H1 (cell line): ENCODE results near the gene AGER. TPM values are rescaled to one million over a fixed set of nuclear protein-coding genes. Genes with fewer than 3 reads are reported as not detected.

Experiments
- CTCF ChIA-PET: fragments of 300-600 bp; sonication (Branson Sonifier 250); formaldehyde crosslinking; loops from one replicate; lab custom pipeline; 2021; ENCODE audit not compliant: partially characterized antibody; lab: Charles Lee
- POLR2A ChIA-PET: fragments of 300-600 bp; sonication (Branson Sonifier 250); formaldehyde crosslinking; loops from one replicate; lab custom pipeline; 2021; ENCODE audit warnings: inconsistent platforms; ENCODE audit not compliant: partially characterized antibody; lab: Charles Lee
- DNase-seq, 2 experiments: peaks; one replicate each; pipeline versions ENCODE4 v3.0.0 to v3.0.0-alpha.2; 2010 to 2022; ENCODE audit warnings: low spot score in 2 of 2, low read depth in 1 of 2, mixed read lengths in 1 of 2
- FAIRE-seq: peaks from 2 replicates; lab custom pipeline; 2011; peaks lifted over from hg19 to GRCh38; lab: Jason Lieb, UNC
- H2AFZ ChIP-seq: 2 replicates; pipeline ENCODE4 v1.8.1; 2012; ENCODE audit warnings: low read length, inconsistent platforms
- H2AK5ac ChIP-seq: 2 replicates; pipeline ENCODE4 v1.6.1; 2013; ENCODE audit warnings: low read depth, low read length
- H2BK120ac ChIP-seq: replicated peaks from 2 replicates; pipeline ENCODE3; 2013; ENCODE audit warnings: low read depth, low read length, inconsistent platforms
- H2BK12ac ChIP-seq: 2 replicates; pipeline ENCODE4 v1.6.1; 2013; ENCODE audit warnings: low read depth, low read length
- H2BK15ac ChIP-seq: 2 replicates; pipeline ENCODE4 v1.6.1; 2013; ENCODE audit warnings: low read length
- H2BK20ac ChIP-seq: 2 replicates; pipeline ENCODE4 v1.6.1; 2013; ENCODE audit warnings: low read length
- H2BK5ac ChIP-seq: 2 replicates; pipeline ENCODE4 v1.6.1; 2013; ENCODE audit warnings: low read depth, low read length
- H3K14ac ChIP-seq: 2 replicates; pipeline ENCODE4 v1.6.1; 2013; ENCODE audit warnings: inconsistent platforms; ENCODE audit not compliant: insufficient read length
- H3K18ac ChIP-seq: 2 replicates; pipeline ENCODE4 v1.6.1; 2013; ENCODE audit warnings: low read length; ENCODE audit errors: extremely low read depth
- H3K23ac ChIP-seq: 2 replicates; pipeline ENCODE4 v1.6.1; 2013; ENCODE audit warnings: inconsistent platforms; ENCODE audit not compliant: insufficient read length
- H3K23me2 ChIP-seq: 2 replicates; pipeline ENCODE4 v1.6.1; 2013; ENCODE audit warnings: low read depth, low read length
- H3K27ac ChIP-seq: 2 replicates; pipeline ENCODE4 v1.6.1; 2011; ENCODE audit warnings: low read depth, low read length, inconsistent platforms
- H3K27me3 ChIP-seq, 4 experiments: replicated peaks in 1 of 4; 1 replicate in 1 of 4; 2 replicates in 3 of 4; pipeline versions ENCODE4 v1.6.1 to v1.8.1; 2011 to 2013; ENCODE audit warnings: low read length in 3 of 4, mild to moderate bottlenecking in 3 of 4, inconsistent platforms in 2 of 4, mixed read lengths in 2 of 4, moderate library complexity in 1 of 4; ENCODE audit not compliant: control insufficient read depth in 3 of 4, insufficient read depth in 3 of 4; ENCODE audit errors: extremely low read depth in 1 of 4
- H3K36me3 ChIP-seq, 4 experiments: 2 replicates each; pipeline versions ENCODE4 v1.6.1 to v1.8.1; 2011 to 2013; ENCODE audit warnings: mild to moderate bottlenecking in 4 of 4, low read length in 3 of 4, moderate library complexity in 2 of 4, control low read depth in 1 of 4, inconsistent platforms in 1 of 4; ENCODE audit not compliant: insufficient read depth in 4 of 4, control insufficient read depth in 2 of 4
- H3K4ac ChIP-seq: replicated peaks from 2 replicates; pipeline ENCODE3; 2013; ENCODE audit warnings: low read length, low read depth, mixed read lengths, inconsistent platforms; ENCODE audit not compliant: insufficient read length
- H3K4me1 ChIP-seq, 4 experiments: replicated peaks in 1 of 4; 1 replicate in 1 of 4; 2 replicates in 3 of 4; pipeline versions ENCODE4 v1.6.1 to v1.8.1; 2011 to 2013; ENCODE audit warnings: low read length in 3 of 4, inconsistent platforms in 2 of 4, mixed read lengths in 1 of 4; ENCODE audit not compliant: insufficient read depth in 4 of 4, control insufficient read depth in 3 of 4
- H3K4me2 ChIP-seq, 2 experiments: 2 replicates each; pipeline versions ENCODE4 v1.6.1 to v1.8.1; 2011 to 2013; ENCODE audit warnings: low read depth in 2 of 2, low read length in 2 of 2, control low read depth in 1 of 2, inconsistent platforms in 1 of 2, mild to moderate bottlenecking in 1 of 2; ENCODE audit not compliant: insufficient read depth in 1 of 2
- H3K4me3 ChIP-seq, 4 experiments: fragments of 200-600, 300-600 bp in 1 of 4; sonication (generic), shearing (Covaris generic), sonication (Bioruptor Twin) in 1 of 4; 2 replicates each; pipeline versions ENCODE4 v1.5.1 to v1.8.1; 2011 to 2016; ENCODE audit warnings: low read length in 4 of 4, low read depth in 3 of 4, control low read depth in 2 of 4, inconsistent platforms in 2 of 4, mild to moderate bottlenecking in 2 of 4, mixed read lengths in 1 of 4, moderate library complexity in 1 of 4; ENCODE audit not compliant: insufficient read depth in 2 of 4; ENCODE audit errors: extremely low read depth in 1 of 4
- H3K56ac ChIP-seq: replicated peaks from 2 replicates; pipeline ENCODE3; 2013; ENCODE audit warnings: low read depth, mild to moderate bottlenecking, mixed read lengths, low read length, inconsistent platforms; ENCODE audit not compliant: insufficient read length
- H3K79me1 ChIP-seq: 2 replicates; pipeline ENCODE4 v1.6.1; 2013; ENCODE audit warnings: low read depth, low read length, control low read depth
- H3K79me2 ChIP-seq, 2 experiments: 2 replicates each; pipeline versions ENCODE4 v1.6.1 to v1.8.1; 2012 to 2013; ENCODE audit warnings: low read length in 2 of 2, mild to moderate bottlenecking in 2 of 2, inconsistent platforms in 1 of 2; ENCODE audit not compliant: insufficient read depth in 2 of 2, control insufficient read depth in 1 of 2
- H3K9ac ChIP-seq, 4 experiments: replicated peaks in 1 of 4; 1 replicate in 1 of 4; 2 replicates in 3 of 4; pipeline versions ENCODE4 v1.6.1 to v1.8.1; 2011 to 2013; ENCODE audit warnings: low read depth in 3 of 4, low read length in 3 of 4, control low read depth in 2 of 4, mild to moderate bottlenecking in 2 of 4, moderate library complexity in 2 of 4, inconsistent platforms in 1 of 4; ENCODE audit errors: extremely low read depth in 1 of 4
- H3K9me3 ChIP-seq, 2 experiments: 2 replicates each; pipeline versions ENCODE4 v1.6.1 to v1.8.1; 2012 to 2013; ENCODE audit warnings: mild to moderate bottlenecking in 2 of 2, moderate library complexity in 2 of 2, control low read depth in 1 of 2, inconsistent platforms in 1 of 2, low read depth in 1 of 2, low read length in 1 of 2, mixed read lengths in 1 of 2; ENCODE audit not compliant: insufficient read depth in 2 of 2
- H4K20me1 ChIP-seq, 2 experiments: replicated peaks in 1 of 2; 2 replicates each; pipeline versions ENCODE3 to v1.8.1; 2011 to 2013; ENCODE audit warnings: inconsistent platforms in 2 of 2, low read length in 2 of 2, mild to moderate bottlenecking in 1 of 2; ENCODE audit not compliant: insufficient read depth in 2 of 2, control insufficient read depth in 1 of 2
- H4K5ac ChIP-seq: 2 replicates; pipeline ENCODE4 v1.6.1; 2013; ENCODE audit warnings: low read length, low read depth, mixed read lengths, inconsistent platforms; ENCODE audit not compliant: insufficient read length
- H4K8ac ChIP-seq: 2 replicates; pipeline ENCODE4 v1.8.0; 2013; ENCODE audit warnings: mild to moderate bottlenecking, moderate library complexity, low read length, inconsistent platforms; ENCODE audit not compliant: insufficient read depth; ENCODE audit errors: extremely low read depth
- H4K91ac ChIP-seq: replicated peaks from 2 replicates; pipeline ENCODE3; 2013; ENCODE audit warnings: low read length, mixed read lengths, inconsistent platforms; ENCODE audit not compliant: insufficient read length
- BRCA1 ChIP-seq: IDR thresholded peaks from 2 replicates; pipeline ENCODE4 v1.6.1; 2012; ENCODE audit warnings: low read depth, low read length, improper control_type of control experiment
- CTBP2 ChIP-seq: IDR thresholded peaks from 2 replicates; pipeline ENCODE4 v1.7.0; 2011; ENCODE audit warnings: borderline replicate concordance, mild to moderate bottlenecking, moderate library complexity, mixed read lengths, low read length; ENCODE audit not compliant: insufficient read depth, insufficient read length
- HDAC2 ChIP-seq, 2 experiments: fragments of 300-600 bp in 1 of 2; sonication (generic) in 1 of 2; IDR thresholded peaks; 2 replicates each; pipeline ENCODE4 v1.6.1; 2011 to 2012; ENCODE audit warnings: low read depth in 2 of 2, low read length in 2 of 2, mild to moderate bottlenecking in 2 of 2, moderate library complexity in 2 of 2, borderline replicate concordance in 1 of 2, inconsistent platforms in 1 of 2
- MAFK ChIP-seq: IDR thresholded peaks from 2 replicates; pipeline ENCODE4 v1.6.1; 2012; ENCODE audit warnings: low read depth, mild to moderate bottlenecking, improper control_type of control experiment, low read length
- SP4 ChIP-seq: IDR thresholded peaks from 2 replicates; pipeline ENCODE4 v1.6.1; 2012; ENCODE audit warnings: low read length, inconsistent platforms
- TAF7 ChIP-seq: optimal IDR thresholded peaks from 2 replicates; pipeline ENCODE3; 2011; ENCODE audit warnings: low read depth, mild to moderate bottlenecking, inconsistent platforms, low read length, moderate library complexity, borderline replicate concordance
- WGBS, 2 experiments: shearing (Covaris generic) in 1 of 2; methylation state at CpG; one replicate each; pipeline versions ENCODE4 v1.1.6 to v1.1.7; 2013 to 2015; ENCODE audit warnings: low lambda C conversion rate in 2 of 2, mixed read lengths in 2 of 2, inconsistent platforms in 1 of 2, low coverage in 1 of 2, missing lambda C conversion rate in 1 of 2; ENCODE audit not compliant: insufficient replicate concordance in 2 of 2, insufficient coverage in 1 of 2, insufficient read length in 1 of 2; ENCODE audit errors: extremely low coverage in 1 of 2, missing lambda C conversion rate in 1 of 2; 5-methylcytosine and 5-hydroxymethylcytosine counted together
- polyA plus RNA-seq, 7 experiments: library from polyadenylated mRNA; depleted of rRNA in 3 of 7; stranded (reverse) in 5 of 7; unstranded in 2 of 7; fragments of >200 nt in 5 of 7; fragments of 200-250 nt in 2 of 7; gene quantifications; 1 replicate in 5 of 7; 2 replicates in 1 of 7; 4 replicates in 1 of 7; pipeline versions ENCODE4 v1.2.1 to v1.2.3, GENCODE V29; 2011 to 2013; ENCODE audit warnings: missing spikeins in 2 of 7, mixed read lengths in 2 of 7
- total RNA-seq: library from RNA; stranded (reverse); fragmentation: NEBNext Ultra II Directional; extraction: Animal tissue kit (Norgen Biotek cat#: 25700); gene quantifications from 2 replicates; pipeline ENCODE4 v1.2.1, GENCODE V29; 2021

Gene AGER
- total and polyA plus RNA-seq, 2 of the 8 experiments (the other 6 are each of a cell fraction or from before 2014, with no cell fraction given): 3.8 to 10.9 TPM

- DNase-seq (no peak), FAIRE-seq (no peak)
- Histone ChIP-seq H3K23ac (no peak overlapping the region), H4K5ac (no peak overlapping the region), H3K27me3 (no peaks in the 10 kb centered on the region), H3K79me1 (no peaks in the 10 kb centered on the region; the same call in 1 of the 2 replicates), H3K9ac (no peak overlapping the region), H3K4me1 (no peaks in the 10 kb centered on the region), H2BK20ac (no peak overlapping the region), H3K23me2 (no peaks in the 10 kb centered on the region; the same call in 1 of the 2 replicates), H3K27ac (no peak overlapping the region), H3K56ac (no peak overlapping the region), H3K4me3 (no peak overlapping the region), H3K14ac (no peak overlapping the region), H2AK5ac (no peak overlapping the region), H3K9me3 (no peaks in the 10 kb centered on the region), H3K4me2 (no peak overlapping the region), H2BK5ac (no peak overlapping the region), H3K36me3 (no peaks in the 10 kb centered on the region), H3K4ac (no peak overlapping the region), H4K91ac (no peak overlapping the region), H2BK12ac (no peak overlapping the region), H3K79me2 (no peaks in the 10 kb centered on the region), H2AFZ (no peak overlapping the region), H3K18ac (no peak overlapping the region), H4K8ac (no peak overlapping the region), H2BK15ac (no peak overlapping the region), H4K20me1 (no peaks in the 10 kb centered on the region), H2BK120ac (no peak overlapping the region)
- ChIA-PET CTCF (interaction anchor here (0.8 to 0.9 kb wide), 2 partner anchors 154 to 444 kb away, joined by 3 to 4 read pairs; no protein-coding TSS in a partner anchor), POLR2A (interaction anchor here (0.5 kb wide), 1 partner anchor 81 kb away, joined by 3 read pairs; no protein-coding TSS in a partner anchor)
- TF ChIP-seq SP4: no peak
- no peak for TF ChIP-seq MAFK
- TF ChIP-seq HDAC2 (IDR thresholded peaks at IDR 0.05; ENCODE audit: borderline replicate concordance in 1 of 2, low read depth in 2 of 2, low read length in 2 of 2): no peak
- TF ChIP-seq CTBP2: no peak
- TF ChIP-seq TAF7: no peak
- no peak for TF ChIP-seq BRCA1
- WGBS, 2 experiments: 92% methylated on average over 6 of the region's 11 CpGs; no CpG with 5 or more reads in 1 of the 2 experiments
Measured at GRCh38 chr6:32216998-32217397, 32.9 kb upstream of the AGER start.
